Stomach (tissue), 9 donors: Measurements from ENCODE around the gene PAX5. TPM values are rescaled to one million over a fixed set of nuclear protein-coding genes. Genes with fewer than 3 reads are reported as not detected.

ENCODE experiments used
- DNase-seq, 2 donors: peaks; one replicate each; pipeline versions ENCODE4 v3.0.0 to v3.0.0-alpha.2; 2013 to 2019
- H3K27ac ChIP-seq, 5 donors: fragments of 200-600 bp in 4 of 5; sonication (generic) in 4 of 5; one replicate each; pipeline ENCODE4 v1.5.1; 2013 to 2019; ENCODE audit warnings: mild to moderate bottlenecking in 1 of 5, moderate library complexity in 1 of 5
- H3K27me3 ChIP-seq, 3 donors: fragments of 200-600 bp; sonication (generic); one replicate each; pipeline ENCODE4 v1.5.1; 2017 to 2019; ENCODE audit warnings: mixed run types in 1 of 3
- H3K36me3 ChIP-seq, 4 donors: fragments of 200-600 bp; sonication (generic); 1 replicate in 3 of 4; 2 replicates in 1 of 4; pipeline ENCODE4 v1.5.1; 2016 to 2019
- H3K4me1 ChIP-seq, 4 donors: fragments of 200-600 bp; sonication (generic); one replicate each; pipeline ENCODE4 v1.5.1; 2016 to 2019
- H3K4me3 ChIP-seq, 4 donors: fragments of 200-600 bp; sonication (generic) in 3 of 4; one replicate each; pipeline ENCODE4 v1.5.1; 2016 to 2019; ENCODE audit warnings: mild to moderate bottlenecking in 1 of 4
- H3K9me3 ChIP-seq, 4 donors: fragments of 200-600 bp; sonication (generic); one replicate each; pipeline ENCODE4 v1.5.1; 2016 to 2019
- CTCF ChIP-seq, 7 experiments: fragments of 450-650 bp in 4 of 7; fragments of 200-600 bp in 3 of 7; sonication (generic) in 3 of 7; IDR thresholded peaks; one replicate each; pipeline ENCODE4 v1.5.1; 2016 to 2019; ENCODE audit warnings: antibody characterized with exemption in 7 of 7, control low read depth in 2 of 7, mild to moderate bottlenecking in 1 of 7
- EP300 ChIP-seq: sonication (generic); formaldehyde crosslinking; IDR thresholded peaks from one replicate; pipeline ENCODE4 v1.6.1; 2017; ENCODE audit warnings: antibody characterized with exemption
- POLR2A ChIP-seq, 4 donors: fragments of 450-650 bp; IDR thresholded peaks; one replicate each; pipeline ENCODE4 v1.6.1; 2016; ENCODE audit warnings: antibody characterized with exemption in 4 of 4, control low read depth in 2 of 4, mild to moderate bottlenecking in 1 of 4, moderate library complexity in 1 of 4
- POLR2AphosphoS5 ChIP-seq, 3 donors: sonication (generic); formaldehyde crosslinking; IDR thresholded peaks; one replicate each; pipeline ENCODE4 v1.6.1; 2016; ENCODE audit warnings: antibody characterized with exemption in 3 of 3
- WGBS, 5 donors: extraction: QIAGEN DNeasy Blood & Tissue Kit in 3 of 5; methylation state at CpG; one replicate each; pipeline versions ENCODE4 v1.1.5 to v1.1.7; 2013 to 2018; 5-methylcytosine and 5-hydroxymethylcytosine counted together
- intact Hi-C: fragments of 100-400 bp; cut with DNase I; formaldehyde crosslinking; loops from one replicate; pipeline ENCODE4 v1.15.1; 2023; ENCODE audit warnings: low total_unique reads
- polyA plus RNA-seq, 3 donors: library from polyadenylated mRNA; stranded (reverse); fragments of 200-250 nt; gene quantifications; one replicate each; pipeline ENCODE4 v1.2.3, GENCODE V29; 2013
- total RNA-seq, 5 donors: library from RNA; depleted of rRNA; stranded (reverse); fragments of >200 nt; gene quantifications; one replicate each; pipeline versions ENCODE4 v1.1.0 to v1.2.3, GENCODE V29; 2014 to 2016
- donor health status: healthy with polysubstance abuse.
- donor health status: Bipolar disorder and iron deficiency.
- donor health status: healthy.

The PAX5 gene
- total and polyA plus RNA-seq, 8 donors: 0.43 to 1.3 TPM; not detected in 6

GRCh38 chr9:36940500-36940853, 93.6 kb downstream of the PAX5 start:
- no peaks in the 10 kb centered on the region for H3K36me3 ChIP-seq
- no peak overlapping the region for H3K4me3 ChIP-seq
- H3K4me1 ChIP-seq: no peaks in the 10 kb centered on the region
- H3K27ac ChIP-seq: no peak overlapping the region
- no peak for DNase-seq
- H3K9me3 ChIP-seq: no peaks in the 10 kb centered on the region
- 66 to 72% (median 70%) methylated on average over 7 of the region's 7 CpGs for WGBS, 5 donors
- TF ChIP-seq POLR2AphosphoS5 (IDR thresholded peaks at IDR 0.05) (no peak), CTCF (IDR thresholded peaks at IDR 0.05) (no peak), EP300 (no peak), POLR2A (IDR thresholded peaks at IDR 0.05) (no peak)
- intact Hi-C loops: no loop called here
- H3K27me3 ChIP-seq: peaks cover 0 to 19% (median 6%) of the 10 kb centered on the region in 3 donors

- WGBS, 5 donors: 72 to 79% (median 76%) methylated on average over 28 of the region's 28 CpGs
- DNase-seq: no peak
- H3K4me1 ChIP-seq: no peaks in the 10 kb centered on the region
- no peaks in the 10 kb centered on the region for H3K36me3 ChIP-seq
- no peak overlapping the region for H3K4me3 ChIP-seq
- H3K9me3 ChIP-seq: no peaks in the 10 kb centered on the region
- no peak overlapping the region for H3K27ac ChIP-seq
- H3K27me3 ChIP-seq: peaks cover 0 to 19% (median 6%) of the 10 kb centered on the region in 3 donors
- intact Hi-C loops: no loop called here
- no peak for TF ChIP-seq POLR2A (IDR thresholded peaks at IDR 0.05)
- no peak for TF ChIP-seq CTCF (IDR thresholded peaks at IDR 0.05)
- no peak for TF ChIP-seq POLR2AphosphoS5 (IDR thresholded peaks at IDR 0.05)
- TF ChIP-seq EP300: no peak
Observed at GRCh38 chr9:36939655-36940499, 94.2 kb downstream of the PAX5 start.

- Histone ChIP-seq H3K36me3 (no peaks in the 10 kb centered on the region), H3K27ac (no peak overlapping the region), H3K4me3 (no peak overlapping the region), H3K4me1 (no peaks in the 10 kb centered on the region), H3K27me3 (peaks cover 0 to 19% (median 6%) of the 10 kb centered on the region in 3 donors), H3K9me3 (no peaks in the 10 kb centered on the region)
- 57 to 71% (median 66%) methylated on average over 5 of the region's 5 CpGs for WGBS, 5 donors
- no peak for TF ChIP-seq POLR2A (IDR thresholded peaks at IDR 0.05)
- no peak for TF ChIP-seq POLR2AphosphoS5 (IDR thresholded peaks at IDR 0.05)
- no peak for TF ChIP-seq EP300
- no peak for TF ChIP-seq CTCF (IDR thresholded peaks at IDR 0.05)
- no peak for DNase-seq
- intact Hi-C loops: no loop called here
Observed at GRCh38 chr9:36939214-36939613, 94.9 kb downstream of the PAX5 start.

GRCh38 chr9:36938617-36939016, 95.5 kb downstream of the PAX5 start:
- Histone ChIP-seq H3K4me1 (no peaks in the 10 kb centered on the region), H3K36me3 (no peaks in the 10 kb centered on the region), H3K27ac (no peak overlapping the region), H3K27me3 (peaks cover 0 to 19% (median 6%) of the 10 kb centered on the region in 3 donors), H3K9me3 (no peaks in the 10 kb centered on the region), H3K4me3 (no peak overlapping the region)
- no peak for TF ChIP-seq POLR2AphosphoS5 (IDR thresholded peaks at IDR 0.05)
- TF ChIP-seq POLR2A (IDR thresholded peaks at IDR 0.05): no peak
- no peak for TF ChIP-seq CTCF (IDR thresholded peaks at IDR 0.05)
- TF ChIP-seq EP300: no peak
- intact Hi-C loops: no loop called here
- 52 to 76% (median 70%) methylated on average over 6 of the region's 6 CpGs for WGBS, 5 donors
- no peak for DNase-seq
